C4-2B (cell line): Measurements from ENCODE around the gene COL4A5.

Experiments used
- H3K27ac ChIP-seq: fragments of 450-650 bp; 2 replicates; pipeline ENCODE4 v1.5.1; 2017
- ZFX ChIP-seq: fragments of 450-650 bp; IDR thresholded peaks from 2 replicates; pipeline ENCODE4 v1.6.1; 2017
- TF ChIP-seq, protein P1 (sequence below): fragments of 450-650 bp; conservative IDR thresholded peaks from 2 replicates; pipeline ENCODE4 v1.5.1; 2017; ENCODE audit warnings: mild to moderate bottlenecking

The COL4A5 gene

DNA sequence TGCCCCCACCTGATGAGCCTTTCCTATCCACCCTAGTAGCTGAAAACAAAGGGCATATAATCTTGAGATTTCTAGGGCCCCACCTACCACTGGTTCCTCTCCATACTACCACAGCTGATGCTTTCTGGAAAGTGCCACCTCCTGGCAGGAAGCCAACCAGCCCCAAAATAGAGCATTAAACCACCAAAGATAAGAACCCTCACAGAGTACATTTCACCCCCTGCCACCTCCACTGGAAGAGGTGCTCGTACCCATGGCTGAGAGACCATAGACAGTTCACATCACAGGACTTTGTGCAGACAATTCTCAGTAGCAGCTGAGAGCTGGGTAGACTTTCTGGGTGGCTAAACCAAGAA is 202.6 kb downstream of the COL4A5 start:
- TF ChIP-seq, protein P1, sequence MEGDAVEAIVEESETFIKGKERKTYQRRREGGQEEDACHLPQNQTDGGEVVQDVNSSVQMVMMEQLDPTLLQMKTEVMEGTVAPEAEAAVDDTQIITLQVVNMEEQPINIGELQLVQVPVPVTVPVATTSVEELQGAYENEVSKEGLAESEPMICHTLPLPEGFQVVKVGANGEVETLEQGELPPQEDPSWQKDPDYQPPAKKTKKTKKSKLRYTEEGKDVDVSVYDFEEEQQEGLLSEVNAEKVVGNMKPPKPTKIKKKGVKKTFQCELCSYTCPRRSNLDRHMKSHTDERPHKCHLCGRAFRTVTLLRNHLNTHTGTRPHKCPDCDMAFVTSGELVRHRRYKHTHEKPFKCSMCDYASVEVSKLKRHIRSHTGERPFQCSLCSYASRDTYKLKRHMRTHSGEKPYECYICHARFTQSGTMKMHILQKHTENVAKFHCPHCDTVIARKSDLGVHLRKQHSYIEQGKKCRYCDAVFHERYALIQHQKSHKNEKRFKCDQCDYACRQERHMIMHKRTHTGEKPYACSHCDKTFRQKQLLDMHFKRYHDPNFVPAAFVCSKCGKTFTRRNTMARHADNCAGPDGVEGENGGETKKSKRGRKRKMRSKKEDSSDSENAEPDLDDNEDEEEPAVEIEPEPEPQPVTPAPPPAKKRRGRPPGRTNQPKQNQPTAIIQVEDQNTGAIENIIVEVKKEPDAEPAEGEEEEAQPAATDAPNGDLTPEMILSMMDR = no peak
- no peak for TF ChIP-seq ZFX

DNA sequence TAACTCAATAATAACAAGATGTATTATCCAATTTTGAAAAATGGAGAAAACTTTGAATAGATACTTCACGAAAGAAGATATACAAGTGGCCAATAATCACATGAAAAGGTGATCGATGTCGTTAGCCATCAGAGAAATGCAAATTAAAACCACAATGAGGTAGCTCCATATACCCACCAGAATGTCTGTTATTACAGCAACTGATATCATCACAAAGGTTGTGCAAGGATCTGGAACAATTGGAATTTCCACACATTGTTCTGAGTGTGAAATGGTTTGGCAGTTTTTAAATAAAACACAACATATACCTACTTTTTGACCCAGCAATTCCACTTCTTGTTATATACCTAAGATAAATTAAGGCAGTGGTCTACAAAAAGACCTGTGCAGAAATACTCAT is 225.1 kb downstream of the COL4A5 start:
- TF ChIP-seq, protein P1 = no peak
- TF ChIP-seq ZFX = no peak
- no peak overlapping the region for H3K27ac ChIP-seq

More for the DNA sequence above, 202.6 kb downstream of the COL4A5 start:
- H3K27ac ChIP-seq = no peak overlapping the region

DNA sequence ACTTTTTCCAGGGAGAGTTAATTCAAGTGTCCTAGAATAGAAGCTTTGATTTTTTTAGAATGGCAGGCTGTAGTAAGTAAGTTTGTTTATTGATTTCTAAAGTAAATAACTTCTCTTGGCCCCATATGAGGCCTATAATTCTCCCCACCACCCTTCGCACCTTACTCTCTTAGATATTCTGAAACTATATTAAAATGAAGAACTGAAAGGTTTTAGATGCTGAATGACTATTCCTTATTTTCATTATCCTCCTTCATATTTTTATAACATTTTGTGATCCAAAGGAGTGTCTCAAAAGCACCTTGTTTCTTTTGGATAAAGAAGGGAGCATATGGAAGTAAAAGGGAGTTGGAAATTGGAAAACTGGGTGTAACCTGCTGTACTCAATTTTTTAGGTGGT is 226.5 kb downstream of the COL4A5 start:
- TF ChIP-seq ZFX = no peak
- no peak overlapping the region for H3K27ac ChIP-seq

DNA sequence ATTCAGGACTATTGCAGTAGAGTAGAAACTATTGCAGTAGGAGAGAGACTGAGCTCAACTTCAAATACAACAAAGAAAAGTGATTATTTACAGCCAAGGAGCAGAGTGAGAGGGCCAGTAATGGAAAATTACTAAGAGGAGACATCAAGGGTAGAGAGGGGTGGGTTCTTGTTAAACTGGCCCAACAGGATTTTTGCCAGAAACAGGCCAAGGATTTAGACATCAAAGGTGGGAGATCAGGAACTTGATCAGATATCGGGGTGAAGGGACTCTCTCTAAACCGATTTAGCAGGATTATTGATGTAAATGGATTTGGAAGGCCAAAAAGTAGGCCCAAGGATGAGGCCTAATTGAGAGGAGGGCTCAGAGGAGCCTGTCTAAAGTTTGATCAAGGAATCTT is 231.9 kb downstream of the COL4A5 start:
- TF ChIP-seq, protein P1 = no peak
- TF ChIP-seq ZFX = no peak
- H3K27ac ChIP-seq = no peak overlapping the region

DNA sequence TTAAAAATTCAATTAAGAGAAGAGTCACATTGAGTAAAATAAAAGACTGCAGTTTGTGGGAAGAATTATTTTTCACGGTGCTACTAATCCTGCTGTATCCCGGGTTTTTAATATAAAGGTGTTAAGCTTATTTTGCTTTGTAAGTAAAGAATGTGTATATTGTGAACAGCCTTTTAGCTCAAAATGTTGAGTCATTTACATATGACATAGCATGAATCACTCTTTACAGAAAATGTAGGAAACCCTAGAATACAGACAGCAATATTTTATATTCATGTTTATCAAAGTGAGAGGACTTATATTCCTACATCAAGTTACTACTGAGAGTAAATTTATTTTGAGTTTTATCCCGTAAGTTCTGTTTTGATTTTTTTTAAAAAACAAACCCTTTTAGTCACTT is 257.1 kb downstream of the COL4A5 start:
- no peak for TF ChIP-seq ZFX
- TF ChIP-seq, protein P1 = no peak
- H3K27ac ChIP-seq = no peak overlapping the region

DNA sequence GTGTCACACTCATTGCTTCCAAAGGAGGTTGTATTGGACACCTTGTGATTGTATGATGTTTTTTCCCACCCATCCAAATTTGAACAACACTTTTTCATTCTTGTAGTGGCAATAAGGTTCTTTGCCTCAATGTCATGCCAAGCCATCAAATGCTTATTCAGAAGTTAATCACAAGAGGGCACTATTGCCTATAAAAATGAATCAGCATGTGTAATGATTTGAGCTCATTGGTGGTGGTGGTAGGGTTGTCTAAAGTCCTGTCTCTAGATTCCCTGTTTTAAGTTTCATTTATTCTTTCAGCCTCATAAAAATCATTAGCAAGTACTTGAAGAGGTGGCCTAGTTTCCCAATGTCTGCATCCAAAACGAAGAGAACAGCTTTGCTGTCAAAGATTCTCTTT is 259.7 kb downstream of the COL4A5 start:
- no peak for TF ChIP-seq ZFX
- TF ChIP-seq, protein P1 = peak; percentile 52

DNA sequence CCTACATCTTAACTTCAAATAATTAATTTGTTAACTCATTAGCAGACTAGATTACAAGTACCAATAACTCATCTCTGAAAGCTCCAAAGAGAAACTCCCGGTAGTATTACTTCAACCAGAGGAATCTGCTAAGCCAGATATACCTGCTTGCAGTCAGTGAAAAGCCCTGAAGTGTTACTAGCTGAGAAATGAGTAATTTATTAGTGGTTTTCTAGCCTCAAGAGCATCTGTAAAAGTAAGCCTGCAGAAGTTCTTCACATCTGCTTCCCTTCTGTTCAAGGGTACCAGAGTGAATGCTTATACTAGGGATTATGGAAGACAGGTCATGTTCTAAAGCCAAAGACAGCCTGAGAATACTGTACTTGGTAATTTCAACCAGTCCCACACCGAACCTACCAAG is 262.0 kb downstream of the COL4A5 start:
- no peak overlapping the region for H3K27ac ChIP-seq
- TF ChIP-seq, protein P1 = no peak
- no peak for TF ChIP-seq ZFX

More for the DNA sequence above, 259.7 kb downstream of the COL4A5 start:
- H3K27ac ChIP-seq = no peak overlapping the region

DNA sequence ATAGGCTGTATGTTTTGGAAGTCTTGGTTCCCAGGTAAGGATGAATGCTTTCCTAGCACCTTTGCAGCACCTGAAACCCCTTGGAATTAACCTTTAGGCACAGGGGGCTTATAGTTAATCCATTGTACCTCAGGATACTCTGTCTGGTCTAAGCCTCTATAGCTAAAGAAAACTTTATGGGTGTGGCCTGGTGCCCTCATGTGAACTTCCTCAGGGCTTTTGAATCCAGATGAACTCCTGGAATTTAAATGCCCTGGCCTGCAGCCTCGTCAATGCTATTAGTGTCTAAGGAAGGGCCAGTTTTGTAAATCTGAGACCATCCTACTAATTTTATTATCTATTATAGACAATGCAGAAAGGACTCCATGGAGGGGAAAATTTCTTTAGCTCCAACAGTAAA is 262.9 kb downstream of the COL4A5 start:
- H3K27ac ChIP-seq = no peak overlapping the region
- no peak for TF ChIP-seq ZFX
- TF ChIP-seq, protein P1 = no peak
